ENCODE measurements around the gene AMFR.

The AMFR gene

GRCh38 chr16:56450275-56450985, 25.1 kb upstream of the AMFR start:
- no peak for TF ChIP-seq CTCF (IDR thresholded peaks at IDR 0.05; ENCODE audit: low read depth, low read length, missing control alignments)
- no peak for DNase-seq (ENCODE audit: extremely low read depth, low read depth)
- peak overlapping the region; percentile 61 for H3K4me3 ChIP-seq (replicated peaks; ENCODE audit: low read depth, low read length)

- no peak overlapping the region for H3K4me3 ChIP-seq (replicated peaks; ENCODE audit: low read depth, low read length)
- no peak for DNase-seq (ENCODE audit: extremely low read depth, low read depth)
- no peak for TF ChIP-seq CTCF (IDR thresholded peaks at IDR 0.05; ENCODE audit: low read depth, low read length, missing control alignments)
These were observed 22.7 kb upstream of the AMFR start for GRCh38 chr16:56448005-56448404.

- no peak for DNase-seq (ENCODE audit: extremely low read depth, low read depth)
- no peak for TF ChIP-seq CTCF (IDR thresholded peaks at IDR 0.05; ENCODE audit: low read depth, low read length, missing control alignments)
- no peak overlapping the region for H3K4me3 ChIP-seq (replicated peaks; ENCODE audit: low read depth, low read length)
These were observed 21.9 kb upstream of the AMFR start for GRCh38 chr16:56447286-56447685.

- no peak for DNase-seq (ENCODE audit: extremely low read depth, low read depth)
- no peak overlapping the region for H3K4me3 ChIP-seq (replicated peaks; ENCODE audit: low read depth, low read length)
- TF ChIP-seq CTCF (IDR thresholded peaks at IDR 0.05; ENCODE audit: low read depth, low read length, missing control alignments): no peak
These were observed 12.7 kb upstream of the AMFR start for GRCh38 chr16:56438038-56438437.

- no peak overlapping the region for H3K4me3 ChIP-seq (replicated peaks; ENCODE audit: low read depth, low read length)
- no peak for DNase-seq (ENCODE audit: extremely low read depth, low read depth)
- TF ChIP-seq CTCF (IDR thresholded peaks at IDR 0.05; ENCODE audit: low read depth, low read length, missing control alignments): no peak
These were observed 10.9 kb upstream of the AMFR start for GRCh38 chr16:56436258-56436657.

- no peak for TF ChIP-seq CTCF (IDR thresholded peaks at IDR 0.05; ENCODE audit: low read depth, low read length, missing control alignments)
- no peak overlapping the region for H3K4me3 ChIP-seq (replicated peaks; ENCODE audit: low read depth, low read length)
- DNase-seq (ENCODE audit: extremely low read depth, low read depth): no peak
These were observed 2.7 kb upstream of the AMFR start for GRCh38 chr16:56428091-56428490.

GRCh38 chr16:56426585-56426984, 1.2 kb upstream of the AMFR start:
- DNase-seq (ENCODE audit: extremely low read depth, low read depth): no peak
- H3K4me3 ChIP-seq (replicated peaks; ENCODE audit: low read depth, low read length): no peak overlapping the region
- no peak for TF ChIP-seq CTCF (IDR thresholded peaks at IDR 0.05; ENCODE audit: low read depth, low read length, missing control alignments)

All from HFF-Myc (cell line).